Smooth muscle cell (in vitro differentiated cells): ENCODE results near the gene ZBTB48. TPM values are rescaled to one million over a fixed set of nuclear protein-coding genes. Genes with fewer than 3 reads are reported as not detected.
"Not testable (repeated sequence)": the region's sequence is repeated elsewhere in the genome, so short reads cannot be mapped to it uniquely, and the experiment has no call there.

Source experiments
- DNase-seq: peaks from one replicate; lab custom pipeline; 2025; ENCODE audit not compliant: unreplicated experiment; lab: John Stamatoyannopoulos, UW
- H2AFZ ChIP-seq: fragments of 200-600 bp; sonication (generic); 2 replicates; pipeline ENCODE4 v1.6.0; 2016; ENCODE audit warnings: antibody characterized with exemption, low read depth, mild to moderate bottlenecking
- H3F3A ChIP-seq: fragments of 200-600 bp; sonication (generic); 2 replicates; pipeline ENCODE4 v1.6.0; 2017; ENCODE audit warnings: antibody characterized with exemption, low read depth
- H3K27ac ChIP-seq: fragments of 200-600 bp; sonication (generic); 2 replicates; pipeline ENCODE4 v1.5.1; 2016; ENCODE audit warnings: low read depth, mild to moderate bottlenecking
- H3K27me3 ChIP-seq: fragments of 200-600 bp; sonication (generic); 2 replicates; pipeline ENCODE4 v1.6.1; 2016; ENCODE audit warnings: low read depth, mild to moderate bottlenecking
- H3K36me3 ChIP-seq: fragments of 200-600 bp; sonication (generic); 2 replicates; pipeline ENCODE4 v1.5.1; 2016; ENCODE audit warnings: low read depth
- H3K4me1 ChIP-seq: fragments of 200-600 bp; sonication (generic); 2 replicates; pipeline ENCODE4 v1.5.1; 2016; ENCODE audit warnings: low read depth
- H3K4me2 ChIP-seq: fragments of 200-600 bp; sonication (generic); 2 replicates; pipeline ENCODE4 v1.6.0; 2016; ENCODE audit warnings: mild to moderate bottlenecking
- H3K4me3 ChIP-seq: fragments of 200-600 bp; sonication (generic); 2 replicates; pipeline ENCODE4 v1.5.1; 2016; ENCODE audit warnings: mild to moderate bottlenecking
- H3K79me2 ChIP-seq: fragments of 200-600 bp; sonication (generic); 2 replicates; pipeline ENCODE4 v1.6.0; 2016; ENCODE audit warnings: low read depth, mild to moderate bottlenecking
- H3K9ac ChIP-seq: fragments of 200-600 bp; sonication (generic); 2 replicates; pipeline ENCODE4 v1.6.0; 2016; ENCODE audit warnings: low read depth
- H3K9me3 ChIP-seq: fragments of 200-600 bp; sonication (generic); replicated peaks from 2 replicates; pipeline ENCODE4 v1.5.1; 2016; ENCODE audit warnings: low read depth
- H4K20me1 ChIP-seq: fragments of 200-600 bp; sonication (generic); 2 replicates; pipeline ENCODE4 v1.6.0; 2016; ENCODE audit warnings: low read depth
- CTCF ChIP-seq: fragments of 200-600 bp; sonication (generic); IDR thresholded peaks from 2 replicates; pipeline ENCODE4 v1.5.1; 2017; ENCODE audit warnings: borderline replicate concordance, mild to moderate bottlenecking, antibody characterized with exemption; ENCODE audit not compliant: insufficient read depth, poor library complexity, severe bottlenecking
- WGBS: methylation state at CpG from one replicate; pipeline ENCODE4 v1.1.7; 2016; ENCODE audit warnings: low lambda C conversion rate; 5-methylcytosine and 5-hydroxymethylcytosine counted together
- polyA plus RNA-seq: library from polyadenylated mRNA; unstranded; fragments of >200 nt; fragmentation: Nextera tagmentation; extraction: Ambion mirVana; gene quantifications from 2 replicates; pipeline ENCODE4 v1.2.1, GENCODE V29; 2016
- total RNA-seq: library from RNA; depleted of rRNA; stranded (reverse); fragments of >200 nt; gene quantifications from 2 replicates; pipeline ENCODE4 v1.2.3, GENCODE V29; 2014

Gene ZBTB48
- total and polyA plus RNA-seq, 2 experiments from 2014 or later, result 9.7 to 16.3 TPM

GRCh38 chr1:6554031-6554906 lies 25.5 kb upstream of the ZBTB48 start, which contains the start of gene NOL9:
Gene NOL9 (minus strand): TSS chr1:6554513. CDS start chr1:6554502, 11 bp downstream.
- H3K4me3 ChIP-seq, result peak within 1 kb of the TSS; percentile 100
- DNase-seq, result peak; percentile 83
- H3K79me2 ChIP-seq, result peaks cover 25% of the 10 kb centered on the region
- H3K36me3 ChIP-seq, result peaks cover 5% of the 10 kb centered on the region
- H3F3A ChIP-seq, result no peaks in the 10 kb centered on the region
- peak; percentile 97 for TF ChIP-seq CTCF
- no peaks in the 10 kb centered on the region for H3K27me3 ChIP-seq
- peak within 1 kb of the TSS; percentile 96 for H2AFZ ChIP-seq
- H3K27ac ChIP-seq, result no peak within 1 kb of the TSS
- peaks cover 3% of the 10 kb centered on the region for H3K4me1 ChIP-seq
- H3K9me3 ChIP-seq, result no peaks in the 10 kb centered on the region
- peak within 1 kb of the TSS; percentile 99 for H3K4me2 ChIP-seq
- WGBS, result 4% methylated on average over 74 of the region's 87 CpGs
- no peaks in the 10 kb centered on the region for H4K20me1 ChIP-seq
- peak within 1 kb of the TSS; percentile 96 for H3K9ac ChIP-seq

GRCh38 chr1:6554907-6555778 lies 24.7 kb upstream of the ZBTB48 start, which contains the start of gene TAS1R1:
Gene TAS1R1 (plus strand): TSS chr1:6555307. CDS start chr1:6555374, 67 bp downstream.
- no peaks in the 10 kb centered on the region for H3K36me3 ChIP-seq
- peaks cover 25% of the 10 kb centered on the region for H3K79me2 ChIP-seq
- H3K4me2 ChIP-seq, result peak within 1 kb of the TSS; percentile 99
- no peak for DNase-seq
- H3K4me1 ChIP-seq, result peaks cover 3% of the 10 kb centered on the region
- no peaks in the 10 kb centered on the region for H3F3A ChIP-seq
- H3K4me3 ChIP-seq, result peak within 1 kb of the TSS; percentile 100
- no peaks in the 10 kb centered on the region for H3K27me3 ChIP-seq
- H2AFZ ChIP-seq, result peak within 1 kb of the TSS; percentile 96
- WGBS, result 91% methylated on average over 19 of the region's 19 CpGs
- peak within 1 kb of the TSS; percentile 96 for H3K9ac ChIP-seq
- H4K20me1 ChIP-seq, result no peaks in the 10 kb centered on the region
- TF ChIP-seq CTCF, result no peak
- no peak within 1 kb of the TSS for H3K27ac ChIP-seq
- H3K9me3 ChIP-seq, result no peaks in the 10 kb centered on the region

GRCh38 chr1:6557597-6557996 lies 22.2 kb upstream of the ZBTB48 start:
- WGBS, result 93% methylated on average over 1 of the region's 1 CpG
- H3K27ac ChIP-seq, result no peak overlapping the region
- peaks cover 17% of the 10 kb centered on the region for H3K79me2 ChIP-seq
- DNase-seq, result no peak
- no peaks in the 10 kb centered on the region for H4K20me1 ChIP-seq
- no peaks in the 10 kb centered on the region for H3F3A ChIP-seq
- no peaks in the 10 kb centered on the region for H3K27me3 ChIP-seq
- H3K36me3 ChIP-seq, result no peaks in the 10 kb centered on the region
- H3K9me3 ChIP-seq, result no peaks in the 10 kb centered on the region
- no peak overlapping the region for H3K4me2 ChIP-seq
- no peak overlapping the region for H2AFZ ChIP-seq
- no peak for TF ChIP-seq CTCF
- peaks cover 3% of the 10 kb centered on the region for H3K4me1 ChIP-seq
- H3K4me3 ChIP-seq, result no peak overlapping the region
- no peak overlapping the region for H3K9ac ChIP-seq

- not testable (repeated sequence) for DNase-seq, H2AFZ ChIP-seq, H3K4me2 ChIP-seq, H3K4me1 ChIP-seq, H3F3A ChIP-seq, H3K27ac ChIP-seq, H3K4me3 ChIP-seq, H3K9ac ChIP-seq, H3K79me2 ChIP-seq, H3K9me3 ChIP-seq, H4K20me1 ChIP-seq, H3K27me3 ChIP-seq, H3K36me3 ChIP-seq
- 83% methylated on average over 11 of the region's 11 CpGs for WGBS
Measured at GRCh38 chr1:6559161-6559560, 20.6 kb upstream of the ZBTB48 start.
